ENCODE measurements around the gene EIF2AK2.

EIF2AK2 gene

GRCh38 chr2:37180006-37180639, 23.3 kb upstream of the EIF2AK2 start:
- 0 out of 2 replicates have a peak overlapping the region, but pooled peaks have one; percentile 1 for H3K4me3 ChIP-seq (ENCODE audit: low read length)
- no peak for TF ChIP-seq EZH2phosphoT487 (IDR thresholded peaks at IDR 0.05; ENCODE audit: low read depth)
- TF ChIP-seq, protein P1, sequence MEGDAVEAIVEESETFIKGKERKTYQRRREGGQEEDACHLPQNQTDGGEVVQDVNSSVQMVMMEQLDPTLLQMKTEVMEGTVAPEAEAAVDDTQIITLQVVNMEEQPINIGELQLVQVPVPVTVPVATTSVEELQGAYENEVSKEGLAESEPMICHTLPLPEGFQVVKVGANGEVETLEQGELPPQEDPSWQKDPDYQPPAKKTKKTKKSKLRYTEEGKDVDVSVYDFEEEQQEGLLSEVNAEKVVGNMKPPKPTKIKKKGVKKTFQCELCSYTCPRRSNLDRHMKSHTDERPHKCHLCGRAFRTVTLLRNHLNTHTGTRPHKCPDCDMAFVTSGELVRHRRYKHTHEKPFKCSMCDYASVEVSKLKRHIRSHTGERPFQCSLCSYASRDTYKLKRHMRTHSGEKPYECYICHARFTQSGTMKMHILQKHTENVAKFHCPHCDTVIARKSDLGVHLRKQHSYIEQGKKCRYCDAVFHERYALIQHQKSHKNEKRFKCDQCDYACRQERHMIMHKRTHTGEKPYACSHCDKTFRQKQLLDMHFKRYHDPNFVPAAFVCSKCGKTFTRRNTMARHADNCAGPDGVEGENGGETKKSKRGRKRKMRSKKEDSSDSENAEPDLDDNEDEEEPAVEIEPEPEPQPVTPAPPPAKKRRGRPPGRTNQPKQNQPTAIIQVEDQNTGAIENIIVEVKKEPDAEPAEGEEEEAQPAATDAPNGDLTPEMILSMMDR (IDR thresholded peaks at IDR 0.05; ENCODE audit: low read depth, low read length) = no peak
- H3K9ac ChIP-seq (ENCODE audit: low read length) = no peak overlapping the region
- no peaks in the 10 kb centered on the region for H3K36me3 ChIP-seq (replicated peaks; ENCODE audit: low read depth, low read length)
- peaks cover 12% of the 10 kb centered on the region for H3K4me1 ChIP-seq (ENCODE audit: low read length)
- H4K20me1 ChIP-seq (ENCODE audit: insufficient read depth, low read length) = no peaks in the 10 kb centered on the region
- no peak overlapping the region for H3K27ac ChIP-seq (ENCODE audit: low read length)
- peak overlapping the region; percentile 10; the same call in 1 of the 2 replicates for H2AFZ ChIP-seq (ENCODE audit: low read depth, low read length)
- no peaks in the 10 kb centered on the region for H3K79me2 ChIP-seq (ENCODE audit: low read length)
- no peaks in the 10 kb centered on the region; the same call in 1 of the 2 replicates for H3K27me3 ChIP-seq (ENCODE audit: low read depth, low read length)
- peak overlapping the region; percentile 51 for H3K4me2 ChIP-seq (ENCODE audit: low read length)
- H3K9me3 ChIP-seq (ENCODE audit: insufficient read depth, low read length) = no peaks in the 10 kb centered on the region

DNA sequence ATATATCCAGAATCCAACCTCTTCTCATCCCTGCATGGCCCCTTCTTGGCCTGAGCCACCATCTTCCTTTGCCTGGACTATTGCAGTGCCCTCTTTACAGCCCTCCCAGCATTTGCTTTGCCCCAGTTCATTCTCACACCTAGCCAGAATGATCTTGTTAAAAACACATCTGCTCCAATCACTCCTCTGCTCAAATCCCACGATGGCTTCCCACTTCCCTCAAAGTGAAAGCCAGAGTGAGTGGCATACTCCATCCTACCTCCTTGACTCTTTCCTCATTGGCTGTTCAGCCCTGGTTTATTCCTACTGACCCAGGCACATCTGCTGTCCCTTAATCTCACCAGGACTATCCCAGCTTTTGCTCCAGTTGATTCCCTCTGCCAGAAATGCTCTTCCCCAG, 17.0 kb upstream of the EIF2AK2 start:
- no peak overlapping the region for H3K9ac ChIP-seq (ENCODE audit: low read length)
- no peak overlapping the region for H2AFZ ChIP-seq (ENCODE audit: low read depth, low read length)
- H3K36me3 ChIP-seq (replicated peaks; ENCODE audit: low read depth, low read length) = no peaks in the 10 kb centered on the region
- no peaks in the 10 kb centered on the region for H3K79me2 ChIP-seq (ENCODE audit: low read length)
- no peaks in the 10 kb centered on the region for H4K20me1 ChIP-seq (ENCODE audit: insufficient read depth, low read length)
- H3K4me2 ChIP-seq (ENCODE audit: low read length) = no peak overlapping the region
- TF ChIP-seq, protein P1 (IDR thresholded peaks at IDR 0.05; ENCODE audit: low read depth, low read length) = no peak
- no peak for TF ChIP-seq EZH2phosphoT487 (IDR thresholded peaks at IDR 0.05; ENCODE audit: low read depth)
- H3K27me3 ChIP-seq (ENCODE audit: low read depth, low read length) = no peaks in the 10 kb centered on the region
- no peaks in the 10 kb centered on the region for H3K4me1 ChIP-seq (ENCODE audit: low read length)
- H3K27ac ChIP-seq (ENCODE audit: low read length) = no peak overlapping the region
- no peak overlapping the region for H3K4me3 ChIP-seq (ENCODE audit: low read length)
- H3K9me3 ChIP-seq (ENCODE audit: insufficient read depth, low read length) = no peaks in the 10 kb centered on the region

DNA sequence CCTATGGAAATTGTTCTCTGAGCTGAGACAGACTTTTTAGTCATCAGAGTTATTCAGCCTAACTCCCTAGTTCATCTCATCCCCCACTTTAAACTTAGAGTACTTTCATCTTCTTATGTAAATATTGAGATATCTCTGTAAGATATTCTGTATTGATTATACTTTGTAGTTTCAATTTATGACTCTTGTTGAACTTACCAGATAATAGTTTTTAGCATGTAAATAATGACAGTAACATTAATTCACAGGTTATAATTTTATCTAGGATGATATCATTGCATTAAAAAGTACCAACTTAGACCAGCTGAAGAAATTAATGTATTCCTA, 14.8 kb upstream of the EIF2AK2 start:
- no peaks in the 10 kb centered on the region for H3K79me2 ChIP-seq (ENCODE audit: low read length)
- TF ChIP-seq, protein P1 (IDR thresholded peaks at IDR 0.05; ENCODE audit: low read depth, low read length) = no peak
- no peak for TF ChIP-seq EZH2phosphoT487 (IDR thresholded peaks at IDR 0.05; ENCODE audit: low read depth)

GRCh38 chr2:37168217-37168981, 11.6 kb upstream of the EIF2AK2 start:
- no peak overlapping the region for H3K27ac ChIP-seq (ENCODE audit: low read length)
- H3K4me2 ChIP-seq (ENCODE audit: low read length) = peak overlapping the region; percentile 64
- no peaks in the 10 kb centered on the region for H4K20me1 ChIP-seq (ENCODE audit: insufficient read depth, low read length)
- 0 out of 2 replicates have a peak, but pooled peaks cover 5% of the 10 kb centered on the region for H3K4me1 ChIP-seq (ENCODE audit: low read length)
- no peaks in the 10 kb centered on the region for H3K36me3 ChIP-seq (replicated peaks; ENCODE audit: low read depth, low read length)
- H3K9me3 ChIP-seq (ENCODE audit: insufficient read depth, low read length) = peaks cover 6% of the 10 kb centered on the region; the same call in 1 of the 2 replicates
- H3K4me3 ChIP-seq (ENCODE audit: low read length) = peak overlapping the region; percentile 66
- no peaks in the 10 kb centered on the region for H3K79me2 ChIP-seq (ENCODE audit: low read length)
- H3K9ac ChIP-seq (ENCODE audit: low read length) = peak overlapping the region; percentile 32; the same call in 1 of the 2 replicates
- TF ChIP-seq, protein P1 (IDR thresholded peaks at IDR 0.05; ENCODE audit: low read depth, low read length) = peak; percentile 76
- TF ChIP-seq EZH2phosphoT487 (IDR thresholded peaks at IDR 0.05; ENCODE audit: low read depth) = no peak
- peak overlapping the region; percentile 87 for H2AFZ ChIP-seq (ENCODE audit: low read depth, low read length)
- H3K27me3 ChIP-seq (ENCODE audit: low read depth, low read length) = no peaks in the 10 kb centered on the region

More for the DNA sequence above, 14.8 kb upstream of the EIF2AK2 start:
- Histone ChIP-seq H3K36me3 (replicated peaks; ENCODE audit: low read depth, low read length) (no peaks in the 10 kb centered on the region), H3K9ac (ENCODE audit: low read length) (no peak overlapping the region), H3K4me2 (ENCODE audit: low read length) (no peak overlapping the region), H3K4me1 (ENCODE audit: low read length) (0 out of 2 replicates have a peak, but pooled peaks cover 5% of the 10 kb centered on the region), H3K4me3 (ENCODE audit: low read length) (no peak overlapping the region), H3K27ac (ENCODE audit: low read length) (no peak overlapping the region), H3K9me3 (ENCODE audit: insufficient read depth, low read length) (no peaks in the 10 kb centered on the region), H3K27me3 (ENCODE audit: low read depth, low read length) (no peaks in the 10 kb centered on the region), H2AFZ (ENCODE audit: low read depth, low read length) (no peak overlapping the region), H4K20me1 (ENCODE audit: insufficient read depth, low read length) (no peaks in the 10 kb centered on the region)

All from OCI-LY3 (cell line).